Right atrium auricular region (tissue), 2 donors: ENCODE data around the gene DLAT. TPM values are rescaled to one million over a fixed set of nuclear protein-coding genes. Genes with fewer than 3 reads are reported as not detected.

Experiments used
- DNase-seq: peaks from one replicate; pipeline ENCODE4 v3.0.0-alpha.2; 2019; ENCODE audit warnings: low spot score
- H3K27ac ChIP-seq, 2 donors: fragments of 200-600 bp; sonication (generic); 1 replicate in 1 of 2; 2 replicates in 1 of 2; pipeline ENCODE4 v1.5.1; 2016 to 2019
- H3K27me3 ChIP-seq, 2 donors: fragments of 200-600 bp; sonication (generic); one replicate each; pipeline versions ENCODE4 v1.5.1 to v1.6.0; 2017 to 2019
- H3K36me3 ChIP-seq: fragments of 200-600 bp; sonication (generic); one replicate; pipeline ENCODE4 v1.5.1; 2016
- H3K4me1 ChIP-seq, 2 donors: fragments of 200-600 bp; sonication (generic); one replicate each; pipeline versions ENCODE4 v1.5.1 to v1.6.0; 2017 to 2019
- H3K4me3 ChIP-seq, 2 donors: fragments of 200-600 bp; sonication (generic); 1 replicate in 1 of 2; 2 replicates in 1 of 2; pipeline ENCODE4 v1.5.1; 2017 to 2019; ENCODE audit warnings: mild to moderate bottlenecking in 1 of 2, moderate library complexity in 1 of 2
- H3K9me3 ChIP-seq, 2 donors: fragments of 200-600 bp; sonication (generic); one replicate each; pipeline ENCODE4 v1.5.1; 2019
- CTCF ChIP-seq, 2 donors: fragments of 200-600 bp; sonication (generic); IDR thresholded peaks; one replicate each; pipeline ENCODE4 v1.5.1; 2019; ENCODE audit warnings: antibody characterized with exemption in 2 of 2
- total RNA-seq, 2 donors: library from RNA; depleted of rRNA; stranded (reverse); fragments of >200 nt; gene quantifications; one replicate each; pipeline ENCODE4 v1.1.0, GENCODE V29; 2016

DLAT gene
- total RNA-seq, 2 donors from 2014 or later = 58.5 to 98.1 TPM

- TF ChIP-seq CTCF (IDR thresholded peaks at IDR 0.05) = no peak
- Histone ChIP-seq H3K27ac (peak overlapping the region in 1 of 2 donors; percentile 15), H3K4me1 (peaks cover 0 to 19% of the 10 kb centered on the region in 2 donors), H3K36me3 (peaks cover 4% of the 10 kb centered on the region), H3K4me3 (no peak overlapping the region), H3K27me3 (no peaks in the 10 kb centered on the region), H3K9me3 (no peaks in the 10 kb centered on the region)
- DNase-seq = no peak
Observed at GRCh38 chr11:112012874-112013273, 12.3 kb upstream of the DLAT start.

GRCh38 chr11:112013497-112014164, 11.6 kb upstream of the DLAT start:
- Histone ChIP-seq H3K4me3 (no peak overlapping the region), H3K4me1 (peaks cover 0 to 19% of the 10 kb centered on the region in 2 donors), H3K9me3 (no peaks in the 10 kb centered on the region), H3K36me3 (peaks cover 11% of the 10 kb centered on the region), H3K27me3 (no peaks in the 10 kb centered on the region), H3K27ac (peak overlapping the region; percentile 7 to 49)
- DNase-seq = no peak
- TF ChIP-seq CTCF (IDR thresholded peaks at IDR 0.05) = no peak

GRCh38 chr11:112016088-112016764, 9.0 kb upstream of the DLAT start:
- Histone ChIP-seq H3K4me1 (peaks cover 0 to 28% of the 10 kb centered on the region in 2 donors), H3K9me3 (no peaks in the 10 kb centered on the region), H3K36me3 (peaks cover 19% of the 10 kb centered on the region), H3K27me3 (no peaks in the 10 kb centered on the region), H3K27ac (peak overlapping the region; percentile 66 to 88), H3K4me3 (no peak overlapping the region)
- no peak for TF ChIP-seq CTCF (IDR thresholded peaks at IDR 0.05)
- DNase-seq = no peak

DNA sequence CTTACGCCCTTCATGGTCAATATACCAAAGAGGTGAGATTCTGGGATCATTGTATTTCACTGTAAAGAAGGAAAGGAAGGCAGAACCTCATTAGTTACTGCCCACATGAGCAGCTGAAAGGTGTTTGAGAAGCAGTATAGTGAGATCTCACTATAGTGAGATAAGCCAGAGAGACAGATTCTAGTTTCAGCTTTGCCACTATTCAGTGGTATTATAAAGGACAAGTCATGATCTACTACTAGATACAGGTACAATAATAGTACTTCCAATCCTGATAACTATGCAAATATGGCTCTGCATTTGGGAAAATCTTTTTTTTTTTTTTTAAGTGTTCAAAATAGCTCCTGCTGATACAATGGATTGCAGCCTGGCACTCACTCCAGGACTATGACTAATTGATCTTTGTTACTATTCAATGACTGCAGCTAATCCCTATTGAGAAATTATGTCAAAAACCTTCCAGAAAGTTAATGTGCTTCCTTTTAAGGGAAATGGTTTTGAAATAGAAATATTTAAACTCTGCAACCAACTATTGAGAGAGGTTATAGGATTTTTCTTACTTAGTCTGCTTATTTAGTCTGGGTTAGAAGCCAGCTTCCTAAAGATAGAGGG, 8.3 kb upstream of the DLAT start:
- H3K36me3 ChIP-seq = peaks cover 19% of the 10 kb centered on the region
- peaks cover 0 to 28% of the 10 kb centered on the region in 2 donors for H3K4me1 ChIP-seq
- H3K9me3 ChIP-seq = no peaks in the 10 kb centered on the region
- peak overlapping the region; percentile 66 to 88 for H3K27ac ChIP-seq
- no peaks in the 10 kb centered on the region for H3K27me3 ChIP-seq
- DNase-seq = no peak
- no peak for TF ChIP-seq CTCF (IDR thresholded peaks at IDR 0.05)
- H3K4me3 ChIP-seq = no peak overlapping the region

DNA sequence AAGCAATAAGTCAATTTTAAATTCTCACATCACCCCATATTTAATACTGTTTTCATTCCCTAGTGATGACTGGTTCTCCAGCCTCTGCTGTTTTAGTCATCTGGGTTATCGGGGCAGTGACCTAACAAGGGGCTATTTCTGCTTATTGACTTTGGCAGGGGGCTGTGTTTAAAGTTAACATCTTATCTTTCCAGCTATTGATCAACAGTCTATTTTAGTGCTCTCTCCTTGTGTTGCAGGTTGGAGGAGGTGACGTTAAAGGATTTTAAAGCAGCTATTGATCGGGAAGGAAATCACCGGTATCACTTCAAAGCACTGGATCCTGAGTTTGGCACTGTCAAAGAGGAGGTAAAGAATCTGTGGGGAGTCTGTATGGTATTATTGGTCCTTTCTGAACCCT, 7.7 kb upstream of the DLAT start:
- no peak for DNase-seq
- TF ChIP-seq CTCF (IDR thresholded peaks at IDR 0.05) = no peak

More for the DNA sequence above, 7.7 kb upstream of the DLAT start:
- Histone ChIP-seq H3K27ac (peak overlapping the region in 1 of 2 donors; percentile 88), H3K27me3 (no peaks in the 10 kb centered on the region), H3K36me3 (peaks cover 19% of the 10 kb centered on the region), H3K9me3 (no peaks in the 10 kb centered on the region), H3K4me3 (no peak overlapping the region), H3K4me1 (peaks cover 0 to 28% of the 10 kb centered on the region in 2 donors)
